GM12891 (cell line): ENCODE measurements around the gene IQCK.

Experiments
- DNase-seq: peaks from one replicate; pipeline ENCODE4 v3.0.0; 2011; ENCODE audit warnings: low spot score; ENCODE audit not compliant: insufficient read length
- FAIRE-seq: peaks from 2 replicates; lab custom pipeline; 2011; peaks lifted over from hg19 to GRCh38; lab: Jason Lieb, UNC
- PAX5 ChIP-seq: IDR thresholded peaks from 2 replicates; pipeline ENCODE4 v1.6.1; 2011; ENCODE audit warnings: low read length, moderate library complexity, mild to moderate bottlenecking; ENCODE audit not compliant: insufficient read depth, severe bottlenecking
- POLR2A ChIP-seq: IDR thresholded peaks from 2 replicates; pipeline ENCODE4 v1.6.1; 2011; ENCODE audit warnings: low read depth, low read length, control low read depth
- POLR2AphosphoS5 ChIP-seq: IDR thresholded peaks from 2 replicates; pipeline ENCODE4 v1.6.1; 2011; ENCODE audit warnings: low read depth, low read length, control low read depth
- POU2F2 ChIP-seq: IDR thresholded peaks from 2 replicates; pipeline ENCODE4 v1.6.1; 2011; ENCODE audit warnings: low read depth, mild to moderate bottlenecking, control low read depth, low read length, moderate library complexity
- SPI1 ChIP-seq: IDR thresholded peaks from 2 replicates; pipeline ENCODE4 v1.6.1; 2011; ENCODE audit warnings: low read depth, low read length, control low read depth
- TAF1 ChIP-seq: IDR thresholded peaks from 2 replicates; pipeline ENCODE4 v1.6.1; 2011; ENCODE audit warnings: low read depth, low read length, control low read depth

Gene IQCK

DNA sequence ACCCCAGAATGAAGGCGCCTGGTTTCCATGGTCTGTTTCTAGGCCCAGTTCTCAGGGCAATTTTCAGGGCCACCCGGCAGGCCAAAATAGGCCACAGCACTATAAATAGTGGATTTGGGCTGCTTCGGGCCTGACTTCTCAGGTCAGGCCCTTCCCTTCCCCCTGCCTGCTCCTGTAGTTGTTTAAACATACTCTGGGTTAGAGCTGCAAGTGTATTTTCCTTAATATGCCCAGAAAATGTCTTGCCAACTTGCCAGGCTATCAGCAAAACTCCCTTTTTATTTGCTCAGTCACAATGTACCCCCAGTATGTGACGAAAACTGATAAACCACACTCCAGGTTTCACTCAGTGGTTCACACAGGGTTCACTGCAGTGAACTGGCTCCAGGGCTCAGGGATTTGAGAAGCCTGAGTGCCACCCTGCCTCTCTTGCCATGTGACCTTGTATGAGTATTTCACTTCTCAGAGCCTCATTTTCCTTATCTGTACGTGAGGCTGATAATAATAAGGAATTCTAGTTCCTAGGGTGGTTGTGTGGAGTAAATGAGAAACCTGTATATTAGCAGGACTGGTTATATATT is 90.1 kb downstream of the IQCK start:
- no peak for FAIRE-seq
- no peak for TF ChIP-seq TAF1
- no peak for TF ChIP-seq SPI1
- TF ChIP-seq PAX5, result no peak
- TF ChIP-seq POLR2AphosphoS5, result no peak
- no peak for TF ChIP-seq POU2F2
- TF ChIP-seq POLR2A, result no peak
- DNase-seq, result no peak

DNA sequence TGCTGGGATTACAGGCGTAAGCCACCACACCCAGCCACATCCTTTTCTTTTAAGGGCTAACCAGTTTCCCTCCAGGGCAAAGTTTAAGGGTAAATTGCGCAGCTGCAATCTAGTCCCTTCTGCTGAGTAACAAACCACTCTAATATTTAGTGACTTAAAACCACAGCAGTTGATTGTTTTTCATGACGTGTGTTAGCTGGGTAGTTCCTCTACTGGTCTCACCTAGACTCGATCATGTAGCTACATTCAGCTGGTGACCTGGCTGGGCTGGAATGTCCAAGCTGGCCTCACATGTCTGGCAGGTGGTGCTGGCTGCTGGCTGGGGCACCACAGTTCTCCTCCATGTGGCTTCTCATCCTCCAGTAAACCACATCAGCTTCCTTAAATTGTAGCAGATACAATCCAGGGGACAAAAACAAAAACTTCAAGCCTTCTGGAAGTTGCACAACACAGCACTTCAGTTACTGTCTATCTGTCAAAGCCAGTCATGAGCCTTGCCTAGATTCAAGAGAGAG is 91.1 kb downstream of the IQCK start:
- no peak for DNase-seq
- no peak for FAIRE-seq
- TF ChIP-seq POLR2AphosphoS5 (no peak), PAX5 (no peak), POLR2A (no peak), SPI1 (no peak), POU2F2 (no peak), TAF1 (no peak)

DNA sequence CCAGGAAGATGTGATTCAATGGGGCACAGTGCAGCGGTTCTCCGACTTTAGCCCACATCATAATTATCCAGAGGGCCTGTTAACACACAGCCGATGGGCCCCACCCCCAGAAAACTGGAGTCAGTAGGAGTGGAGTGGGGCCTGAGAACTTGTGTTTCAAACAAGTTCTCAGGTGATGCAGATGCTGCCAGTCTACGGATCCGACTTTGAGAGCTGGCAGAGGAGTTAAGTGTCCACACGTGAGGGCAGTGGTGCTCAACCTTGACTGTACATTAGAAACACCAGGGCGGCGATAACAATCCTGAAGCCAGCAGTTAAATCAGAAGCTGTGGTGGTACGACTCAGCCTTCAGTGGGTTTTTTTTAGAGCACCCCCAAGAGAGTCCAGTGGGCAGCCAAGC is 91.6 kb downstream of the IQCK start:
- no peak for TF ChIP-seq PAX5
- TF ChIP-seq TAF1, result no peak
- no peak for TF ChIP-seq POLR2A
- TF ChIP-seq POU2F2, result no peak
- TF ChIP-seq POLR2AphosphoS5, result no peak
- no peak for TF ChIP-seq SPI1
- FAIRE-seq (no peak), DNase-seq (no peak)

DNA sequence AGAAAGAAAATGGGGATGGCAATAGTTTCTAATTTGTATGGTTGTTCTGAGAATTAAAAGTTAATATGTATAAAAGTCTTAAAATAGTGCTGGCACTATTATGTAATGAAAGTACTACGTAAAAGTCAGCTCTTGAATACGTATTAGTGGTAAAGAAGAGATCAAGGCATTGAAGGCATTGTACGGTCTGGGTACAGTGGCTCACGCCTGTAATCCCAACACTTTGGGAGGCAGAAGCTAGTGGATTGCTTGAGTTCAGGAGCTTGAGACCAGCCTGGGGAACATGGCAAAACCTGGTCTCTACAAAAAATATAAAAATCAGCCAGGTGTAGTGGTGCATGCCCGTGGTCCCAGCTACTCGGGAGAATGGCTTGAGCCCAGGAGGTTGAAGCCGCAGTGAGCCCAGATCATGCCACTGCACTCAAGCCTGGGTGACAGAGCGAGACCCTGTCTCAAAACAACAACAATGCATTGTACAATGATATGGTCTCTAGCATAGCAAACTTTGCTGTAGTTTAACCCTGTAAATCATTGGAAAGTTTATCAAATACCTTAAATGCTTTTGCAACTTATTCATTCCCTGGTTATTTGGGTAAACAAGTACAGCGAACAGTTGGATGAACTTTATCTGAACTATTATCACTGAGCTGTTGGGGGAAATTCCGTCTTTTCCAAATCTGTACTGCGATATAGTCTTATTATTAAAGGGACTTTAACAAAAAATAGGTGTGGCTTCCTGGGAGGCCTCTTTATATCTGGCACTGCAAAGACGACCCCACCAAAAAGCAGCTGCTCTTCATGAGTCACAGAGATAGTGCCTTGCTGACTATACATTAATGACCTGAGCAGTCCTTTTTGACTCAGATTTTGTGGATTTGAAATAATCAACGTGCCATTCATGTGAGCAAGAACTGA is 93.0 kb downstream of the IQCK start:
- DNase-seq, result no peak
- no peak for TF ChIP-seq TAF1
- TF ChIP-seq SPI1, result no peak
- TF ChIP-seq POU2F2, result no peak
- no peak for TF ChIP-seq PAX5
- no peak for TF ChIP-seq POLR2A
- TF ChIP-seq POLR2AphosphoS5, result no peak
- FAIRE-seq, result no peak

DNA sequence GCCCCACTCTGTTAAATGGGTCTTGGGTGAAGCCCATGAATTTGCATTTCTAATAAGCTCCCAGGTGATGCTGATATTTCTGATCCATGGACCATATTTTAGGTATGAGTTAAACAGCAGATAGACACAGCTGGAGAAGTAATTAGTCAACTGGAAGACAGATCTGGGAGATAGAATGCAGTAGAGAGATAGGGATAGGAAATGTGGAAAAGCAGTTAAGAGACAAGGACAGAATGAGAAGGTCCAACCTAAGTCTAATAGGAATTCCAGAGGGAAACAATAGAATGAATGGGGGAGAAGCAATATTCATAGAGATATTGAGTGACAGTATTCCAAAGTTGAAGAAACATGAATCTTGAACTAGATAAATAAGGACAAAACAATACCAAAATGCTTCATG is 94.9 kb downstream of the IQCK start:
- TF ChIP-seq POU2F2, result no peak
- TF ChIP-seq POLR2A, result no peak
- TF ChIP-seq PAX5, result no peak
- no peak for TF ChIP-seq POLR2AphosphoS5
- no peak for TF ChIP-seq SPI1
- no peak for TF ChIP-seq TAF1
- DNase-seq, result no peak
- FAIRE-seq, result no peak

DNA sequence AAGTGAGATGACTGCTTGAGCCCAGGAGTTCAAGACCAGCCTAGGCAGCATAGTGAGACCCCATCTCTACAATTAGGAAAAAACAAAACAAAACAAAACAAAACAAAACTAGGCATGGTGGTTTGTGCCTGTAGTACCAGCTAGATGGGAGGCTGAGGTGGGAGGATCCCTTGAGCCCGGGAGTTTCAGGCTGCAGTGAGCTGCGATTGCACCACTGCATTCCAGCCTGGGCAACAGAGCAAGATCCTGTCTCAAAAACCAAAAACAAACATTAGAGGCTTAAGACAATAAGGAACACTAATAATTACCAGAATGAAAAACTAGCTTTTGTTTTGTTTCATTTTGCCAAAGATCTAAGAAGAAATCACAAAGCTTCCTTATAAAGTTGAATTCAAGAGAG is 97.3 kb downstream of the IQCK start:
- no peak for TF ChIP-seq SPI1
- no peak for TF ChIP-seq POLR2A
- no peak for TF ChIP-seq TAF1
- TF ChIP-seq POLR2AphosphoS5, result no peak
- no peak for TF ChIP-seq PAX5
- TF ChIP-seq POU2F2, result no peak
- DNase-seq (no peak), FAIRE-seq (no peak)

GRCh38 chr16:19817122-19817521 is 99.1 kb downstream of the IQCK start:
- FAIRE-seq (no peak), DNase-seq (no peak)
- TF ChIP-seq POLR2AphosphoS5 (no peak), PAX5 (no peak), SPI1 (no peak), POLR2A (no peak), POU2F2 (no peak), TAF1 (no peak)

DNA sequence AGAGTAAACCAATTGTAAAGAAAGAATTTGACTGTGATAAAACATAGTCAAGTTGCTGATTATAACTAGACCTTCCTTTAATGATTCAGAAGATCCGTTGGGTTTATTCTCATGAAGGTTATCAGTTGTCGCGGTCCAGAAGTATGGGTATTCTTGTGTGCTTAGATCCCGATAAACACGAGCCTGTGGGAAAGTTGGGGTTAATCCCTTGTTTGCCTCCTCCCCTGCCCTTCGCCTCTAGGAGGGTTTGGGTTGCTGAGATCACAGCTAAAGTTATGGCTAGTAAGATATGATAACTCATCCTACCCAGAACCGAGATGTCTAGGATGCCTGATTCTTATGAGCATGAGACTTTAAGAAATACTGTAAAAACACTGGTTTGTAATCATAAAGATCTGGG is 99.8 kb downstream of the IQCK start:
- DNase-seq (no peak), FAIRE-seq (no peak)
- TF ChIP-seq SPI1 (no peak), POU2F2 (no peak), POLR2AphosphoS5 (no peak), POLR2A (no peak), TAF1 (no peak), PAX5 (no peak)

DNA sequence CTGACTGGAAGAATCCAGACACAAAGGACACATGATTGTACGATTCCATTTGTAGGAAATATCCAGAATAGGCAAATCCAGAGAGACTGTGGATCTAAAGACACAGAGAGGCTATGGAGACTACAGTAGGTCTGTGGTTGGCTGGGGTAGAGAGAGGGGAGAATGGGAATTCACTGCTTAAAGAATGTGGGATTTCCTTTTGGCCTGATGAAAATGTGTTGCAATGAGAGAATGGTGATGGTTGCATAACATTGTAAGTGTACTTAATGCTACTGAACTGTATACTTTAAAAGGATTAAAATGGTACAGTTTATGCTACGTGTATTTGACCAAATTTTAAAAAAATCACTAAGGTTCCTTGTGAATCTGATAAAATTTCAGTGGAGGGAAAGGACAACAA is 104.5 kb downstream of the IQCK start:
- FAIRE-seq, result no peak
- TF ChIP-seq TAF1 (no peak), POU2F2 (no peak), PAX5 (no peak), POLR2A (no peak)
- DNase-seq, result no peak

DNA sequence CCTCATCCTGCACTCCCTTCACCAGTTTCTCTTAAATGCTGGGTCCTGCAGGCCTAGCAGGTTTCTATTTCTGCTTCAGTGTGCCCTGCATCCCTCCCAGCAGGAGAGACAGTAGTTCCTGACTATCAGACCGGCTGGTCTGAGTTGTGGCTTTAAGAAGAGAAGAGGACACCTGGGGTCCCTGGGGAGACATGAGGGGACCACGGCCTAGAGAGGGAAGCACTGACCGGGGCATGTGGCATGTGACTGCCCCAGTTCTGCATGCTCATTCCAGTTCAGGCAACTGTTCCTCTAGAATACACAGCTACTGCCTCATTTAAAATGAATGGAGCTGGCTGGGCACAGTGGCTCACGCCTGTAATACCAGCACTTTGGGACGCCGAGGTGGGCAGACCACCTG is 105.3 kb downstream of the IQCK start:
- TF ChIP-seq TAF1 (no peak), POLR2A (no peak), SPI1 (no peak), POU2F2 (no peak), POLR2AphosphoS5 (no peak), PAX5 (no peak)
- FAIRE-seq (no peak), DNase-seq (no peak)
